Fibroblast of pulmonary artery (primary cell): ENCODE data around the gene OSMR.

Experiments
- DNase-seq: peaks from one replicate; pipeline ENCODE4 v3.0.0-alpha.2; 2010; ENCODE audit warnings: low read depth
- H3K4me3 ChIP-seq: replicated peaks from 2 replicates; pipeline ENCODE4 v1.5.1; 2011; ENCODE audit warnings: low read depth, mild to moderate bottlenecking, control low read depth, low read length, moderate library complexity
- CTCF ChIP-seq: IDR thresholded peaks from 2 replicates; pipeline ENCODE4 v1.5.1; 2011; ENCODE audit warnings: mild to moderate bottlenecking, control low read depth, low read length, inconsistent platforms; ENCODE audit errors: missing control alignments

The OSMR gene

GRCh38 chr5:38899936-38900335 is 54.1 kb downstream of the OSMR start:
- no peak for TF ChIP-seq CTCF
- H3K4me3 ChIP-seq, result no peak overlapping the region
- no peak for DNase-seq

- no peak for DNase-seq
- no peak for TF ChIP-seq CTCF
- H3K4me3 ChIP-seq, result no peak overlapping the region
Observed at GRCh38 chr5:38905516-38905915, 59.7 kb downstream of the OSMR start.

GRCh38 chr5:38906503-38906902 is 60.7 kb downstream of the OSMR start:
- no peak for TF ChIP-seq CTCF
- no peak for DNase-seq
- H3K4me3 ChIP-seq, result no peak overlapping the region

- H3K4me3 ChIP-seq, result no peak overlapping the region
- DNase-seq, result no peak
- TF ChIP-seq CTCF, result no peak
Observed at GRCh38 chr5:38911933-38912332, 66.1 kb downstream of the OSMR start.

GRCh38 chr5:38913714-38914113 is 67.9 kb downstream of the OSMR start:
- H3K4me3 ChIP-seq, result no peak overlapping the region
- DNase-seq, result no peak
- TF ChIP-seq CTCF, result no peak

- H3K4me3 ChIP-seq, result no peak overlapping the region
- DNase-seq, result no peak
- TF ChIP-seq CTCF, result no peak
Observed at GRCh38 chr5:38916802-38917201, 71.0 kb downstream of the OSMR start.

GRCh38 chr5:38921174-38921573 is 75.4 kb downstream of the OSMR start:
- no peak for TF ChIP-seq CTCF
- no peak for DNase-seq
- no peak overlapping the region for H3K4me3 ChIP-seq
